DND-41 (cell line): ENCODE measurements around the gene RBM6.
A peak's percentile ranks its signal among the peaks of the same experiment; 100 is the strongest.
"Not testable (repeated sequence)": the region's sequence is repeated elsewhere in the genome, so short reads cannot be mapped to it uniquely, and the experiment has no call there.

Source experiments
- ATAC-seq: fragments of 200-7000 bp; cut with Tn5 transposase; 3 replicates; pipeline ENCODE4 v1.9.1; 2021; ENCODE audit warnings: low read depth; ENCODE audit not compliant: insufficient read depth
- DNase-seq: peaks from one replicate; pipeline ENCODE4 v3.0.0-alpha.2; 2020
- H2AFZ ChIP-seq: 2 replicates; pipeline ENCODE4 v1.6.0; 2012; ENCODE audit warnings: low read depth, low read length
- H3K27ac ChIP-seq: 2 replicates; pipeline ENCODE4 v1.5.1; 2012; ENCODE audit warnings: low read length, inconsistent platforms
- H3K27me3 ChIP-seq: fragments of 200-600 bp; sonication (generic); 2 replicates; pipeline ENCODE4 v1.6.0; 2012; ENCODE audit warnings: low read length, mild to moderate bottlenecking, inconsistent platforms; ENCODE audit not compliant: insufficient read depth, poor library complexity
- H3K36me3 ChIP-seq: 2 replicates; pipeline ENCODE4 v1.5.1; 2012; ENCODE audit warnings: low read length, inconsistent platforms; ENCODE audit not compliant: insufficient read depth
- H3K4me1 ChIP-seq: 2 replicates; pipeline ENCODE4 v1.5.1; 2012; ENCODE audit warnings: mild to moderate bottlenecking, low read length; ENCODE audit not compliant: insufficient read depth
- H3K4me2 ChIP-seq: 2 replicates; pipeline ENCODE4 v1.6.0; 2012; ENCODE audit warnings: mild to moderate bottlenecking, moderate library complexity, low read length, inconsistent platforms; ENCODE audit not compliant: insufficient read depth
- H3K4me3 ChIP-seq, 2 experiments: fragments of 200-600 bp in 1 of 2; shearing (Covaris generic) in 1 of 2; 2 replicates each; pipeline ENCODE4 v1.5.1; 2012 to 2016; ENCODE audit warnings: inconsistent platforms in 2 of 2, low read length in 2 of 2, mild to moderate bottlenecking in 2 of 2, low read depth in 1 of 2, moderate library complexity in 1 of 2
- H3K79me2 ChIP-seq: 2 replicates; pipeline ENCODE4 v1.6.0; 2012; ENCODE audit warnings: low read length, inconsistent platforms; ENCODE audit not compliant: insufficient read depth
- H3K9ac ChIP-seq: 2 replicates; pipeline ENCODE4 v1.6.0; 2012; ENCODE audit warnings: low read depth, mild to moderate bottlenecking, inconsistent platforms, low read length, moderate library complexity
- H3K9me3 ChIP-seq: 2 replicates; pipeline ENCODE4 v1.5.1; 2012; ENCODE audit warnings: low read length, moderate library complexity, mild to moderate bottlenecking, inconsistent platforms; ENCODE audit not compliant: insufficient read depth, severe bottlenecking
- H4K20me1 ChIP-seq: 2 replicates; pipeline ENCODE4 v1.6.0; 2012; ENCODE audit warnings: low read length; ENCODE audit not compliant: insufficient read depth
- CTCF ChIP-seq: IDR thresholded peaks from 2 replicates; pipeline ENCODE4 v1.5.1; 2012; ENCODE audit warnings: borderline replicate concordance, low read length, moderate library complexity, mild to moderate bottlenecking; ENCODE audit not compliant: poor library complexity, severe bottlenecking; ENCODE audit errors: extremely low read depth
- EZH2 ChIP-seq: IDR thresholded peaks from 3 replicates; pipeline ENCODE4 v1.6.1; 2012; ENCODE audit warnings: borderline replicate concordance, low read depth, mild to moderate bottlenecking, moderate library complexity, low read length, inconsistent platforms; ENCODE audit not compliant: severe bottlenecking

RBM6 gene

GRCh38 chr3:49901366-49902339 lies 38.3 kb upstream of the RBM6 start:
- no peak overlapping the region for H3K4me3 ChIP-seq
- ATAC-seq: peak; percentile 67
- H3K4me2 ChIP-seq: peak overlapping the region; percentile 22; the same call in 1 of the 2 replicates
- H3K9me3 ChIP-seq: no peaks in the 10 kb centered on the region
- no peak overlapping the region for H3K9ac ChIP-seq
- no peaks in the 10 kb centered on the region for H3K27me3 ChIP-seq
- DNase-seq: peak; percentile 49
- H4K20me1 ChIP-seq: no peaks in the 10 kb centered on the region
- no peak overlapping the region; the same call in 1 of the 2 replicates for H2AFZ ChIP-seq
- no peak overlapping the region for H3K27ac ChIP-seq
- H3K36me3 ChIP-seq: no peaks in the 10 kb centered on the region
- peaks cover 12% of the 10 kb centered on the region for H3K4me1 ChIP-seq
- H3K79me2 ChIP-seq: no peaks in the 10 kb centered on the region
- TF ChIP-seq CTCF: no peak
- TF ChIP-seq EZH2: no peak

- H4K20me1 ChIP-seq: no peaks in the 10 kb centered on the region
- no peak overlapping the region for H3K4me2 ChIP-seq
- no peaks in the 10 kb centered on the region for H3K79me2 ChIP-seq
- ATAC-seq (no peak), DNase-seq (no peak)
- no peak overlapping the region for H3K27ac ChIP-seq
- H3K4me3 ChIP-seq: no peak overlapping the region
- no peaks in the 10 kb centered on the region for H3K27me3 ChIP-seq
- no peaks in the 10 kb centered on the region for H3K9me3 ChIP-seq
- H2AFZ ChIP-seq: no peak overlapping the region
- H3K4me1 ChIP-seq: peaks cover 12% of the 10 kb centered on the region
- no peak for TF ChIP-seq EZH2
- no peak for TF ChIP-seq CTCF
- H3K36me3 ChIP-seq: no peaks in the 10 kb centered on the region
- no peak overlapping the region for H3K9ac ChIP-seq
Observed at GRCh38 chr3:49902511-49903345, 37.2 kb upstream of the RBM6 start.

- no peak within 1 kb of the TSS for H3K4me2 ChIP-seq
- H4K20me1 ChIP-seq: no peaks in the 10 kb centered on the region
- H3K36me3 ChIP-seq: peaks cover 7% of the 10 kb centered on the region
- H3K4me3 ChIP-seq: no peak within 1 kb of the TSS
- TF ChIP-seq EZH2 (no peak), CTCF (no peak)
- peaks cover 12% of the 10 kb centered on the region for H3K4me1 ChIP-seq
- no peak for ATAC-seq
- no peaks in the 10 kb centered on the region for H3K79me2 ChIP-seq
- H3K9me3 ChIP-seq: no peaks in the 10 kb centered on the region
- no peak within 1 kb of the TSS for H3K27ac ChIP-seq
- no peaks in the 10 kb centered on the region for H3K27me3 ChIP-seq
- no peak for DNase-seq
- H3K9ac ChIP-seq: no peak within 1 kb of the TSS
- H2AFZ ChIP-seq: no peak within 1 kb of the TSS
Observed at GRCh38 chr3:49903451-49904424, 36.2 kb upstream of the RBM6 start, which contains the start of gene MST1R. MST1R (minus strand) TSS chr3:49903873; CDS start chr3:49903609, 264 bp downstream.

- Histone ChIP-seq H3K4me1 (peaks cover 12% of the 10 kb centered on the region), H3K36me3 (peaks cover 14% of the 10 kb centered on the region)
- H3K4me2 ChIP-seq, H3K27ac ChIP-seq, H4K20me1 ChIP-seq, H2AFZ ChIP-seq, H3K9me3 ChIP-seq, DNase-seq, H3K79me2 ChIP-seq, H3K27me3 ChIP-seq, ATAC-seq, H3K4me3 ChIP-seq, H3K9ac ChIP-seq: not testable (repeated sequence)
Observed at GRCh38 chr3:49904448-49904847, 35.5 kb upstream of the RBM6 start.
